Measurements from ENCODE around the gene PIEZO1.

GRCh38 chr16:88815227-88815626, 30.2 kb upstream of the PIEZO1 start:
- TF ChIP-seq CTCF (IDR thresholded peaks at IDR 0.05) (no peak), KDM1A (IDR thresholded peaks at IDR 0.05; ENCODE audit: low read depth) (no peak), TFCP2L1 (CRISPR knock-in tag; IDR thresholded peaks at IDR 0.05) (no peak), JUN (IDR thresholded peaks at IDR 0.05) (no peak), EP300 (IDR thresholded peaks at IDR 0.05) (no peak), RAD21 (conservative IDR thresholded peaks at IDR 0.05 in 1 of 2, IDR thresholded peaks at IDR 0.05 in 1 of 2) (no peak), CBX2 (IDR thresholded peaks at IDR 0.05; ENCODE audit: borderline replicate concordance, low read depth) (no peak), BCL3 (IDR thresholded peaks at IDR 0.05) (no peak), POLR2A (IDR thresholded peaks at IDR 0.05; ENCODE audit: low read length) (no peak), ESRRA (IDR thresholded peaks at IDR 0.05; ENCODE audit: borderline replicate concordance, low read length) (no peak), MAX (IDR thresholded peaks at IDR 0.05) (no peak)
